ENCODE results near the gene RSAD1. TPM values are rescaled to one million over a fixed set of nuclear protein-coding genes. Genes with fewer than 3 reads are reported as not detected.
A peak's percentile ranks its signal among the peaks of the same experiment; 100 is the strongest.
"Not testable (repeated sequence)": the region's sequence is repeated elsewhere in the genome, so short reads cannot be mapped to it uniquely, and the experiment has no call there.

The RSAD1 gene
- total RNA-seq, 1 donor from 2014 or later, result 25.9 TPM

GRCh38 chr17:50475362-50475761 lies 3.3 kb upstream of the RSAD1 start:
- H3K27me3 Mint-ChIP-seq (ENCODE audit: unreplicated experiment), result peaks cover 19% of the 10 kb centered on the region
- peaks cover 5% of the 10 kb centered on the region for H3K4me1 Mint-ChIP-seq (ENCODE audit: unreplicated experiment)
- H3K27ac Mint-ChIP-seq (ENCODE audit: unreplicated experiment), result no peak overlapping the region
- H3K36me3 Mint-ChIP-seq (ENCODE audit: low read depth, unreplicated experiment), result peaks cover 37% of the 10 kb centered on the region
- no peak for DNase-seq (ENCODE audit: low spot score)
- no peak for TF ChIP-seq CTCF (IDR thresholded peaks at IDR 0.05; ENCODE audit: unreplicated experiment)
- H3K4me3 Mint-ChIP-seq (ENCODE audit: unreplicated experiment), result no peak overlapping the region
- H3K9me3 Mint-ChIP-seq (ENCODE audit: unreplicated experiment), result no peaks in the 10 kb centered on the region

GRCh38 chr17:50475775-50476544 lies 2.7 kb upstream of the RSAD1 start:
- H3K27ac Mint-ChIP-seq (ENCODE audit: unreplicated experiment); H3K4me1 Mint-ChIP-seq (ENCODE audit: unreplicated experiment); DNase-seq (ENCODE audit: low spot score); H3K9me3 Mint-ChIP-seq (ENCODE audit: unreplicated experiment); H3K4me3 Mint-ChIP-seq (ENCODE audit: unreplicated experiment): not testable (repeated sequence)
- peaks cover 37% of the 10 kb centered on the region for H3K36me3 Mint-ChIP-seq (ENCODE audit: low read depth, unreplicated experiment)
- H3K27me3 Mint-ChIP-seq (ENCODE audit: unreplicated experiment), result peaks cover 16% of the 10 kb centered on the region

GRCh38 chr17:50476545-50477315 lies 1.9 kb upstream of the RSAD1 start:
- H3K27ac Mint-ChIP-seq (ENCODE audit: unreplicated experiment), result no peak overlapping the region
- no peak for DNase-seq (ENCODE audit: low spot score)
- peaks cover 16% of the 10 kb centered on the region for H3K27me3 Mint-ChIP-seq (ENCODE audit: unreplicated experiment)
- H3K4me3 Mint-ChIP-seq (ENCODE audit: unreplicated experiment), result no peak overlapping the region
- no peaks in the 10 kb centered on the region for H3K9me3 Mint-ChIP-seq (ENCODE audit: unreplicated experiment)
- peaks cover 5% of the 10 kb centered on the region for H3K4me1 Mint-ChIP-seq (ENCODE audit: unreplicated experiment)
- peaks cover 34% of the 10 kb centered on the region for H3K36me3 Mint-ChIP-seq (ENCODE audit: low read depth, unreplicated experiment)
- no peak for TF ChIP-seq CTCF (IDR thresholded peaks at IDR 0.05; ENCODE audit: unreplicated experiment)

GRCh38 chr17:50477976-50478375 lies 684 bp upstream of the RSAD1 start:
- Mint-ChIP-seq H3K27me3 (ENCODE audit: unreplicated experiment) (peaks cover 10% of the 10 kb centered on the region), H3K27ac (ENCODE audit: unreplicated experiment) (peak overlapping the region; percentile 48), H3K4me3 (ENCODE audit: unreplicated experiment) (peak overlapping the region; percentile 83), H3K36me3 (ENCODE audit: low read depth, unreplicated experiment) (peaks cover 22% of the 10 kb centered on the region), H3K4me1 (ENCODE audit: unreplicated experiment) (peaks cover 5% of the 10 kb centered on the region), H3K9me3 (ENCODE audit: unreplicated experiment) (no peaks in the 10 kb centered on the region)
- no peak for TF ChIP-seq CTCF (IDR thresholded peaks at IDR 0.05; ENCODE audit: unreplicated experiment)
- DNase-seq (ENCODE audit: low spot score), result no peak

- peak; percentile 77 for DNase-seq (ENCODE audit: low spot score)
- Mint-ChIP-seq H3K27ac (ENCODE audit: unreplicated experiment) (peak overlapping the region; percentile 77), H3K4me3 (ENCODE audit: unreplicated experiment) (peak overlapping the region; percentile 93), H3K9me3 (ENCODE audit: unreplicated experiment) (no peaks in the 10 kb centered on the region), H3K4me1 (ENCODE audit: unreplicated experiment) (peaks cover 5% of the 10 kb centered on the region), H3K36me3 (ENCODE audit: low read depth, unreplicated experiment) (peaks cover 12% of the 10 kb centered on the region), H3K27me3 (ENCODE audit: unreplicated experiment) (peaks cover 7% of the 10 kb centered on the region)
- TF ChIP-seq CTCF (IDR thresholded peaks at IDR 0.05; ENCODE audit: unreplicated experiment), result peak; percentile 42
Observed at GRCh38 chr17:50479522-50480141, 972 bp downstream of the RSAD1 start.
